Gastrocnemius medialis (tissue), 4 donors: ENCODE data around the gene KLHL29.

Experiments used
- POLR2A ChIP-seq, 2 donors: fragments of 450-650 bp; IDR thresholded peaks; one replicate each; pipeline ENCODE4 v1.6.1; 2017; ENCODE audit warnings: antibody characterized with exemption in 2 of 2, mild to moderate bottlenecking in 2 of 2, moderate library complexity in 2 of 2
- TF ChIP-seq, protein P1 (sequence below), 5 experiments: fragments of 450-650 bp in 3 of 5; fragments of 200-600 bp in 2 of 5; sonication (generic) in 2 of 5; IDR thresholded peaks in 4 of 5; conservative IDR thresholded peaks in 1 of 5; 1 replicate in 4 of 5; 2 replicates in 1 of 5; pipeline ENCODE4 v1.5.1; 2016 to 2019; ENCODE audit warnings: antibody characterized with exemption in 5 of 5, mild to moderate bottlenecking in 3 of 5, moderate library complexity in 3 of 5

DNA sequence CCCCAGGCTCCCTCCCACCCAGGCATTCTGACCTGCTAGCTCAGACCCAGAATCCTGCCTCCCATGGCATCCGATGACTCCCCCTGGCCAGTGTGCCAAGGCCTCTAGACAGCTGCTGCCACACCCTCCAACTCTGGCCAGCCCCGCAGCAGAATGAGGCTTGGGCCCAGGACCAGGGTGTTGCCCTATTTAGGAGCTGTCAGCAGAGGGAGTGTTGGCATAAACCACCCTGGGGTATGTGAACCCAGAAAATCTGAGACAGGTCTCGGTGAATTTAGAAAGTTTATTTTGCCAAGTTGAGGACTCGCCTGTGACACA, 134.3 kb downstream of the KLHL29 start:
- TF ChIP-seq, protein P1, sequence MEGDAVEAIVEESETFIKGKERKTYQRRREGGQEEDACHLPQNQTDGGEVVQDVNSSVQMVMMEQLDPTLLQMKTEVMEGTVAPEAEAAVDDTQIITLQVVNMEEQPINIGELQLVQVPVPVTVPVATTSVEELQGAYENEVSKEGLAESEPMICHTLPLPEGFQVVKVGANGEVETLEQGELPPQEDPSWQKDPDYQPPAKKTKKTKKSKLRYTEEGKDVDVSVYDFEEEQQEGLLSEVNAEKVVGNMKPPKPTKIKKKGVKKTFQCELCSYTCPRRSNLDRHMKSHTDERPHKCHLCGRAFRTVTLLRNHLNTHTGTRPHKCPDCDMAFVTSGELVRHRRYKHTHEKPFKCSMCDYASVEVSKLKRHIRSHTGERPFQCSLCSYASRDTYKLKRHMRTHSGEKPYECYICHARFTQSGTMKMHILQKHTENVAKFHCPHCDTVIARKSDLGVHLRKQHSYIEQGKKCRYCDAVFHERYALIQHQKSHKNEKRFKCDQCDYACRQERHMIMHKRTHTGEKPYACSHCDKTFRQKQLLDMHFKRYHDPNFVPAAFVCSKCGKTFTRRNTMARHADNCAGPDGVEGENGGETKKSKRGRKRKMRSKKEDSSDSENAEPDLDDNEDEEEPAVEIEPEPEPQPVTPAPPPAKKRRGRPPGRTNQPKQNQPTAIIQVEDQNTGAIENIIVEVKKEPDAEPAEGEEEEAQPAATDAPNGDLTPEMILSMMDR (IDR thresholded peaks at IDR 0.05 in 4 of 5, conservative IDR thresholded peaks at IDR 0.05 in 1 of 5) = peak; percentile 28 to 63 (median 46)
- no peak for TF ChIP-seq POLR2A (IDR thresholded peaks at IDR 0.05)
